ENCODE measurements around the gene HOXD12. TPM values are rescaled to one million over a fixed set of nuclear protein-coding genes. Genes with fewer than 3 reads are reported as not detected.

HOXD12 gene
- total RNA-seq, 1 donor, result not detected

DNA sequence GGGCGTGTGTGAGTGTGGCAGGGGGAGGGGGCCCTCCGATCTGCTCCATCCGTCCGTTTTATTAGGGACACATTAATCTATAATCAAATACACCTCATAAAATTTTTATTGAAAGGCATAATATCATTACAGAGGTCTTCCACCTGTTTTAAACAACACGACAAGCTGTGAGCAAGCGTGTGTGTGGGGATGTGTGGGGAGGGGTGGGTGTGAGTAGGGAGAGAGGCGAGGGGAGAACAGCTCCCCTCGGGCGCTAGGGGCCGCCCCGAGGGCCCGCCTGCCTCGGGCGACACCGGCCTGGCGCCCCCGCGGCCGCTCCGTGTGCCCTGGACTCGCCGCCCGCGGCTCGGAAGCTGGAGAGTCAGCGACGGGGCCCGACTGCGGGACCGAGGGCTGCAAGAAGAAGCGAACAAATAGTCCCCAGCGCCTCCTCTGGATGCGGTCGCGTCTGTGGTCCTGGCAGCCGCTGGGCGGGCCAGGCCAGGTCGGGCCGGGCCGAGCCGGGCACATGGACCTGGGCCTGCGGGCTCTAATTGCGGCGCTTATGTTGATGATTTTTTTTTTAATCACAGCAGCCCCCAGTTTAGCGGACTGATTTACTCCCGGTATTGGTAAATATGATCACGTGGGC, 22.6 kb downstream of the HOXD12 start:
- no peak for TF ChIP-seq CTCF (IDR thresholded peaks at IDR 0.05; ENCODE audit: insufficient read depth, low read depth, low read length)
- H3K4me3 ChIP-seq (ENCODE audit: low read depth, low read length), result peak overlapping the region; percentile 51
- DNase-seq (ENCODE audit: low read depth), result peak; percentile 81

- no peak for TF ChIP-seq CTCF (IDR thresholded peaks at IDR 0.05; ENCODE audit: insufficient read depth, low read depth, low read length)
- no peak for DNase-seq (ENCODE audit: low read depth)
- peak within 1 kb of the TSS; percentile 51 for H3K4me3 ChIP-seq (ENCODE audit: low read depth, low read length)
Measured at GRCh38 chr2:176122683-176123410, 23.3 kb downstream of the HOXD12 start, which contains the start of gene HOXD9. Gene HOXD9 (plus strand): TSS chr2:176122719. CDS start chr2:176122769, 50 bp downstream.

DNA sequence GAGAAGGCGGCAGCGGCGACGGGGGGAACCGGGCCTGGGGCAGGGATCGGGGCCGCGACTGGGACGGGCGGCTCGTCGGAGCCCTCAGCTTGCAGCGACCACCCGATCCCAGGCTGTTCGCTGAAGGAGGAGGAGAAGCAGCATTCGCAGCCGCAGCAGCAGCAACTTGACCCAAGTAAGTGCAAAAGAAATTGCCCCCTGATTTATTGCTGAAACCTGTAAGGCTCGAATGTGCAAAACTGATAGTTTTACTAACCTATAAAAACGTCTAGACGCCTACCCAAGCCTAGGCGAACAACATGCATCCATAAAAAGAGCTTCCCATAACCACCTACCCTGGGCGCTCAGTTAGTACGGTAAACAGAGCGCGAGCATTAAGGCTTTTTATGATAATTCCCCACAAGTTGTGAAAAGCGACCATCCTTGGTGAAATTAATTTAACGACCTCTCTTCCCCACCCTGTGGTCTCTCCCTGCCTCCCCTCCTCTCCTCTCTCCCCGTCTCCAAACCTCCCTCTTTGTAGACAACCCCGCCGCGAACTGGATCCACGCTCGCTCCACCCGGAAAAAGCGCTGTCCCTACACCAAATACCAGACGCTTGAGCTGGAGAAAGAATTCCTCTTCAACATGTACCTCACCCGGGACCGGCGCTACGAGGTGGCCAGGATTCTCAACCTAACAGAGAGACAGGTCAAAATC, 24.0 kb downstream of the HOXD12 start:
- H3K4me3 ChIP-seq (ENCODE audit: low read depth, low read length), result peak overlapping the region; percentile 51
- peak; percentile 44 for DNase-seq (ENCODE audit: low read depth)
- no peak for TF ChIP-seq CTCF (IDR thresholded peaks at IDR 0.05; ENCODE audit: insufficient read depth, low read depth, low read length)

GRCh38 chr2:176124110-176124946, 24.7 kb downstream of the HOXD12 start:
- TF ChIP-seq CTCF (IDR thresholded peaks at IDR 0.05; ENCODE audit: insufficient read depth, low read depth, low read length), result no peak
- H3K4me3 ChIP-seq (ENCODE audit: low read depth, low read length), result peak overlapping the region; percentile 51
- peak; percentile 34 for DNase-seq (ENCODE audit: low read depth)

GRCh38 chr2:176124947-176125771, 25.6 kb downstream of the HOXD12 start:
- no peak for TF ChIP-seq CTCF (IDR thresholded peaks at IDR 0.05; ENCODE audit: insufficient read depth, low read depth, low read length)
- H3K4me3 ChIP-seq (ENCODE audit: low read depth, low read length), result peak overlapping the region; percentile 51
- no peak for DNase-seq (ENCODE audit: low read depth)

DNA sequence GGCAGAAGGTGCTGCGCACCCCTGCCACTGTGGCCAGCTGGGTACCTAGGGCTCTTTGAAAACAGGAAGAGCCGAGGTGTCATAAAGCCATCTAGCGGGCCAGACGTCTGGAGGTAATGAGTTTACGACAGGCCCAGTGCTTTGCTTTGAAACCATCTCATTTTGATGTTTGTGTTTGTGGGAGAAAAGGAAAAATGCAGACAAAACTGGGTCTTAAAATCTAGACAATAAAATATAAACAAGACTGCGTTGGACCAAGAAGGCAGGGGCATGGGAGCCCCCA, 26.1 kb downstream of the HOXD12 start:
- no peak for TF ChIP-seq CTCF (IDR thresholded peaks at IDR 0.05; ENCODE audit: insufficient read depth, low read depth, low read length)
- no peak overlapping the region for H3K4me3 ChIP-seq (ENCODE audit: low read depth, low read length)
- DNase-seq (ENCODE audit: low read depth), result peak; percentile 27

All from fibroblast of villous mesenchyme (primary cell).